Measurements from ENCODE around the gene ITGB1.

DNA sequence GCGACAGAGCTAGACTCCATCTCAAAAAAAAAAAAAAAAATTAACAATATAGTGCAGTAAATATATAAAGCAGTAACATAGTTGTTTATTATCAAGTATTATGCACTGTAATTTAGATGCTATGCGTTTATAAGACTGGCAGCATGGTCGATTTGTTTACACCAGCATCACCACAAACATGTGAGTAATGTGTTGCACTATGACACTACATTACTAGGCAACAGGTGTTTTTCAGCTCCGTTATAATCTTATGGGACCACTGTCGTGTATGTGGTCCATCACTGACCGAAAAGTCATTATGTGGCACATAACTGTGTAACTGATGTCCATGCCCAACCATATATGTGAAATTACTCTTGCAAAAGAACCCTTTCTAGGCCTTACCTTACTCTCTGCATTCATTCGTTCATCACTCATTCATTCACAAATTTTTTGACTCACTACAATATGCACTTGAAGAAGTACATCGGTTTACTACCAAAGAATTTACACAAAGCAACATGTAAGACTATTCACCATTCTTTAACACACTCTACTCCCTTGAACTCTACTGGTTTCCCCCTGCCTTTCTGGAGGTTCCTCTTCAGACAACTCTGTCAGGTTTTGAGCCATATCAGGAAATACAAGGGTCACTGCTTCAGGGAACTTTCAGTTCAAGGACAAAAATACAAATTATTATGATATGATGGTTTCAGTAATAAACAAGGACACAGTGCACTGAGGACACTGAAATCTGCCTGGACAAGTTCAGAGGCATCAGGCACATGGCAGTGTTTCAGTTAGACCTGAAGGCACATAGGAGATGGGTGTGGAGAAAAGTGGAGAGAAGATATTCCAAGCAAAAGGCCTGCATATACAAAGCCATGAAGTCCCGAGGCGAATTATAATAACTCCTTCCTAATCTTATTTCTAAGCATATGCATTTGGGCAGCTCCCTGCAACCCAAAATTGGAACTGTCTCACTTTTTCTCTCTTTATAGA is 17.4 kb downstream of the ITGB1 start:
- TF ChIP-seq POLR2A (IDR thresholded peaks at IDR 0.05) = no peak
- TF ChIP-seq, protein P1, sequence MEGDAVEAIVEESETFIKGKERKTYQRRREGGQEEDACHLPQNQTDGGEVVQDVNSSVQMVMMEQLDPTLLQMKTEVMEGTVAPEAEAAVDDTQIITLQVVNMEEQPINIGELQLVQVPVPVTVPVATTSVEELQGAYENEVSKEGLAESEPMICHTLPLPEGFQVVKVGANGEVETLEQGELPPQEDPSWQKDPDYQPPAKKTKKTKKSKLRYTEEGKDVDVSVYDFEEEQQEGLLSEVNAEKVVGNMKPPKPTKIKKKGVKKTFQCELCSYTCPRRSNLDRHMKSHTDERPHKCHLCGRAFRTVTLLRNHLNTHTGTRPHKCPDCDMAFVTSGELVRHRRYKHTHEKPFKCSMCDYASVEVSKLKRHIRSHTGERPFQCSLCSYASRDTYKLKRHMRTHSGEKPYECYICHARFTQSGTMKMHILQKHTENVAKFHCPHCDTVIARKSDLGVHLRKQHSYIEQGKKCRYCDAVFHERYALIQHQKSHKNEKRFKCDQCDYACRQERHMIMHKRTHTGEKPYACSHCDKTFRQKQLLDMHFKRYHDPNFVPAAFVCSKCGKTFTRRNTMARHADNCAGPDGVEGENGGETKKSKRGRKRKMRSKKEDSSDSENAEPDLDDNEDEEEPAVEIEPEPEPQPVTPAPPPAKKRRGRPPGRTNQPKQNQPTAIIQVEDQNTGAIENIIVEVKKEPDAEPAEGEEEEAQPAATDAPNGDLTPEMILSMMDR (IDR thresholded peaks at IDR 0.05) = no peak
